ENCODE results near the gene CAPN15.

- TF ChIP-seq CTCF (conservative IDR thresholded peaks at IDR 0.05; ENCODE audit: low read depth, low read length) (no peak), POLR2A (IDR thresholded peaks at IDR 0.05; ENCODE audit: low read depth, low read length) (no peak), MXI1 (IDR thresholded peaks at IDR 0.05; ENCODE audit: borderline replicate concordance, low read depth, low read length) (no peak), ELK1 (IDR thresholded peaks at IDR 0.05; ENCODE audit: borderline replicate concordance, low read depth, low read length) (no peak), RCOR1 (IDR thresholded peaks at IDR 0.05; ENCODE audit: insufficient replicate concordance, low read length) (no peak)
- TF ChIP-seq, protein P1, sequence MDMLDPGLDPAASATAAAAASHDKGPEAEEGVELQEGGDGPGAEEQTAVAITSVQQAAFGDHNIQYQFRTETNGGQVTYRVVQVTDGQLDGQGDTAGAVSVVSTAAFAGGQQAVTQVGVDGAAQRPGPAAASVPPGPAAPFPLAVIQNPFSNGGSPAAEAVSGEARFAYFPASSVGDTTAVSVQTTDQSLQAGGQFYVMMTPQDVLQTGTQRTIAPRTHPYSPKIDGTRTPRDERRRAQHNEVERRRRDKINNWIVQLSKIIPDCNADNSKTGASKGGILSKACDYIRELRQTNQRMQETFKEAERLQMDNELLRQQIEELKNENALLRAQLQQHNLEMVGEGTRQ (IDR thresholded peaks at IDR 0.05; ENCODE audit: low read depth, low read length) = no peak
Measured at GRCh38 chr16:565419-566330, 38.2 kb downstream of the CAPN15 start.

Data from IMR-90 (cell line).